ENCODE results near the gene RABEPK.
"Not testable (repeated sequence)": the region's sequence is repeated elsewhere in the genome, so short reads cannot be mapped to it uniquely, and the experiment has no call there.

Gene RABEPK

DNA sequence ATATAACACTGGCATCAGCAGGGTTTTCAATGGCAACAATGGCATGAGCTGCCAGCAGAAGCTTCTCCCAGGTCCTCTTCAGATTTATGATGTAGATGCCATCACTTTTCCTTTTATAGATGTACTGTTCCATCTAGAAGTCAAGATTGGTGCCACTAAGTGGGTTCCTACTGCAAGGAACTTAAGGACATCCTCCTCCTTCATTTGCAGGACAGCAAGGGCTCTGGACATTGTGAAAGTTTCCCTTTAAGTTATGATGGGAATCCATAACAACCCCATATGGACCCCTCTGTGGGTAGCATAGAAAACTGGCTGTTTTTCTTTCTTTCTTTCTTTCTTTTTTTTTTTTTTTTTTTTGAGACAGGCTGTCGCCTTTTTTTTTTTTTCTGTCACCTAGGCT is 4.8 kb upstream of the RABEPK start:
- DNase-seq (ENCODE audit: low read depth in 2 of 2) = not testable (repeated sequence)

DNA sequence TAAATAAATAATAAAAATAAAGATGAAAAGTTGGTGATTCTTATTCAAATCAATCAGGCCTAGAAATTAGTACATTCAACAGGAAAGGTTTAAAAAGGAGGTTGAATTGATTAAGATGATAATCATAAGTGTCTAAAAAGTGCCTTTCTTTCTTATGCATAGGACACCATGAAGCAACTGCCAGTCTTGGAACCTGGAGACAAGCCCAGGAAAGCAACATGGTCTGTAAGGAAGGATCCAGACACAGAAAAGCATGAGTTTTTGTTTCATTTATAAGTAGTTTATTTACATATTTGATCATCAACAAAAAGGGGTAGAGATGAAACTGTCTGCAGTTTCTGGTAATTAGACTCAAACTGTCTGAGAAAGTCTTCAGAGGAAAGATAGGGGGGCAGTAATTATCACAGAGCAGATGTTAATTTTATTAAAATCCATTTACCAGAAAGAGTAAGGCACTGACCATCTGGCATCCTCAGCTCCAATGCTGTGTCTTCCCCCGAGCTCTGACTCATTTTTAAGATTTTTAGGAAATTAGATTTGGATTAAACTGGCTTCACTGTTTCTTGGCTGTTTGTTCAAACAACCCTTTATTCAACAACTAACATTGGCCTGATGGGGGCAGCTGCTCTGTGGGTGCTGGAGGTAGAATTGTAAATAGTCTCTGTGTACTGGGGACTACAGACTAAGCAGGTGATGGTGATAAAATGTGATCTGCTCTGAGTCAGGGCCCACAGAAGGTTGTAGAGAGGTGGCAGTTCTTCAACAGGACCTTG is 2.7 kb downstream of the RABEPK start:
- DNase-seq (ENCODE audit: low read depth in 2 of 2) = no peak

DNA sequence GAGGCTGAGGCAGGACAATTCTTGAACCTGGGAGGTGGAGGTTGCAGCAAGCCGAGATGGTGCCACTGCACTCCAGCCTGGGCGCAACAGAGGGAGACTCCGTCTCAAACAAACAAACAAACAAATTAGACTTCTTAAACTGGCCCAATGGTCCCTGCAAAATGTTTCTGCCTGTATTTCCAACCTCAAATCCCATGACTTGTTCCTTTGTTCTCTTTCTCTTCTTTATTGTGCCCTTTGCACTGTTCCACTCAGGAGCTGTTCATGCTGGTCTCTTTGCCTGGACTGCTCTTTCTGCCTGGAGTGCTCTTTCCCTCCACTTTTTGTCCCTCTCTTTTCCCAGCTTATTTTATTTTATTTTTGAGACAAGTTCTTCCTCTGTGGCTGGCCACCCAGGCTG is 4.1 kb downstream of the RABEPK start:
- DNase-seq (ENCODE audit: low read depth in 2 of 2) = no peak

DNA sequence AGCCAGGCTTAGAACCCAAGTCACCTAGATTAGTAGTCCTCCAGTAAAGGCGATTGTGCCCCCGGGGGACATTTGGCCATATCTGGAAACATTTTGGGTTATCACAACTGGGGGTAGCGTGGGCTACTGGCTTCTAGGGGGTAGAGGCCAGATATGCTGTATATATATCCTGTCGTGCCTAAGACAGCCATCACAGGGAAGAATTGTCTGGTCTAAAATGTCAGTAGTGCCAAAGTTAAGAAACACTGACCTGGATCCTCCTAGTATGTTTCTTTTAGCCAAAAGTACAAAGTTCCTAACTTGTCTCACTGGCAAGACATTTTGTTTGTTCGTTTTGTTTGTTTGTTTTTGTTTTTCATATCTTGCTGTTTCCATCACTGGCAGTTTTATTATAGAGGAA is 13.8 kb downstream of the RABEPK start:
- no peak for DNase-seq (ENCODE audit: low read depth in 2 of 2)

DNA sequence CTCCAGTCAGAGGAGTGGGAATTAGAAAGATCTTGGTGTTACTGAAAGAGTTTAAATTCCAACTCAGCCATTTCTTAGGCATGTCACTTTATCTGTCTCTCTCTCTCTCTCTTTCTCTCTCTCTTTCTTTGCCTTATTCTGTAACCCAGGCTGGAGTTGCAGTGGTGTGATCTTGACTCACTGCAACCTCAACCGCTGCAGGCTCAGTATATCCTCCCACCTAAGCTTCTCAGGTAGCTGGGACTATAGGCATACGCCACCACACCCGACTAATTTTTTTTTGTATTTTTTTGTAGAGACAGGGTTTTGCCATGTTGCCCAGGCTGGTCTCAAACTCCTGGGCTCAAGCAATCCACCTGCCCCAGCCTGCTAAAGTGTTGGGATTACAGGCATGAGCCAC is 18.3 kb downstream of the RABEPK start:
- no peak for DNase-seq (ENCODE audit: low read depth in 2 of 2)

DNA sequence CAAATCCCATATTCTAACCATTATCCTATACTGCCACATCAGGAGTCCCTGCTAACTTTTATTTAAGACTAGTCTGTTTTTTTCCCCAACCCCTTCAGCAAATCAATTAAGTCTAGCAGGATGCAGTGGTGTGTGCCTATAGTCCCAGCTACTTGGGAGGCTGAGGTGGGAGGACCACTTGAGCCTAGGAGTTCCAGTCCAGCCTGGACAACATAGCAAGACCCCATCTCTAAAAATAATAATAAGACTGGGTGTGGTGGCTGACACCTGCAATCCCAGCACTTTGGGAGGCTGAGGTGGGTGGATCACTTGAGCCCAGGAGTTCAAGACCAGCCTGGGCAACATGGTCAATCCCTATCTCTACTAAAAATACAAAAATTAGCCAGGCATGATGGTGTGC is 24.5 kb downstream of the RABEPK start:
- DNase-seq (ENCODE audit: low read depth in 2 of 2) = not testable (repeated sequence)

DNA sequence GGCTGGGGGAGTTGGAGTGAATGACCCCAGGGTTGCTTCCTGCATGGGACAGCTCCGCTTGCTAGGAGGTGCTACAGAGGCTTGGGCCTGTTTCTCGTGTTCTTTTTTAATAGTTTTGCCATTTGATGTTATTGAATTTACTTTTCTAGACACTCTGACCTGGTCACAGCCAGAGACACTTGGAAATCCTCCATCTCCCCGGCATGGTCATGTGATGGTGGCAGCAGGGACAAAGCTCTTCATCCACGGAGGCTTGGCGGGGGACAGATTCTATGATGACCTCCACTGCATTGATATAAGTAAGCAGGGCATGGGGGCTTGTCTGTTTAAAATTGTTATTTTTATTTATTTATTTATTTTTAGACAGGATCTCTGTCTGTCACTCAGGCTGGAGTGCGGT is 27.4 kb downstream of the RABEPK start:
- DNase-seq (ENCODE audit: low read depth in 2 of 2) = no peak

DNA sequence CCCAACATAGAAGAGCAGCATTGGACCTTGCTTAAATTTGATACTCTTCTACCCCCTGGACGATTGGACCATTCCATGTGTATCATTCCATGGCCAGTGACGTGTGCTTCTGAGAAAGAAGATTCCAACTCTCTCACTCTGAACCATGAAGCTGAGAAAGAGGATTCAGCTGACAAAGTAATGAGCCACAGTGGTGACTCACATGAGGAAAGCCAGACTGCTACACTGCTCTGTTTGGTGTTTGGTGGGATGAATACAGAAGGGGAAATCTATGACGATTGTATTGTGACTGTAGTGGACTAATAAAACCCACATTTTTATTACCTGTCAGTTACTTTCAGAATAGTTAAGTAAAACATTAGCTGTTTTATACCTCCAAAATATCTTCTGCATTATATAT is 33.3 kb downstream of the RABEPK start:
- no peak for DNase-seq (ENCODE audit: low read depth in 2 of 2)

DNA sequence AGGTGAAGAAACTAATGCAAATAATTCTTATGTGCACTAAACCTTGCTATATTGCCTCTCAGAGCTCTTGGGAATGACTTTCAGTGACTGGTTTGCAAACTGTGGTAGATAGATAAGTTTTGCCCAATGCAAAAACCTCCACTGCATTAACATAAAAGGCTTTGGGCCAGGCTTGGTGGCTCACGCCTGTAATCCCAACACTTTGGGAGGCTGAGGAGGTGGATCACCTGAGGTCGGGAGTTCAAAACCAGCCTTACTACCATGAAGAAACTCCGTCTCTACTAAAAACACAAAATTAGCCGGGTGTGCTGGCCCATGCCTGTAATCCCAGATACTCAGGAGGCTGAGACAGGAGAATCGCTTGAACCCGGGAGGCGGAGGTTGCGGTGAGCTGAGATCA is 33.8 kb downstream of the RABEPK start:
- DNase-seq (ENCODE audit: low read depth in 2 of 2) = not testable (repeated sequence)

DNA sequence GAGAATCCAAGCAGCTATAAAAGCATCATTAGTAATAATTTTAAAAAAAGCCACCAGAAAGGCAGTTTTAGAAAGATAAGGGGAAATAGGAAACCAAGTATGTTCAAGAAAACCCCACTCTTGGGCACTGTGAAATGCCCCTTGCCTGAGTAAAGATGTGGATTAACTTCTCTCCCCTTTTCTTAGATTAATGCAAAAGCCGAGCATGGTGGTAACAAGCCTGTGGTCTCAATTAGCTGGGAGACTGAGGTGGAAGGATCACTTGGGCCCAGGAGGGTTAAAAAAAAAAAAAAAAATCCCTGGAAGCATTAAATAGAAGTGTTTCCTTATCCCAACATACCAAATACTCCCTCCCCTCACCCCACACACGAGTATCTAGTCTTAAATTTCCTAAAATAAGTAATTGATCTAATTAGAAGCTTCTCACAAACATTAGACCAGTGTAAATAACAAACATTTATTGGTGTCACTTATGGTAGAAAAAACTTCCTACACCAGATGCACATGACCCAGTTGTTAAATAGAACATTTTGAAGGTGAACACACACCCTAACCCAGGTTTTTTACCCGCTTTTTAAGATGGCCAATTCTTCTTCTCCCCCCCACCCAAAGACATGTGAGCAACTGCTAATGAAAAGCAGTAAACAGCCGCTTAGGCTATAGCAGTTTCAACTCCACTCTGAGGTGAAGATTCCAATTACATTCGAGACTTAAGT is 35.6 kb downstream of the RABEPK start:
- no peak for DNase-seq (ENCODE audit: low read depth in 2 of 2)

DNA sequence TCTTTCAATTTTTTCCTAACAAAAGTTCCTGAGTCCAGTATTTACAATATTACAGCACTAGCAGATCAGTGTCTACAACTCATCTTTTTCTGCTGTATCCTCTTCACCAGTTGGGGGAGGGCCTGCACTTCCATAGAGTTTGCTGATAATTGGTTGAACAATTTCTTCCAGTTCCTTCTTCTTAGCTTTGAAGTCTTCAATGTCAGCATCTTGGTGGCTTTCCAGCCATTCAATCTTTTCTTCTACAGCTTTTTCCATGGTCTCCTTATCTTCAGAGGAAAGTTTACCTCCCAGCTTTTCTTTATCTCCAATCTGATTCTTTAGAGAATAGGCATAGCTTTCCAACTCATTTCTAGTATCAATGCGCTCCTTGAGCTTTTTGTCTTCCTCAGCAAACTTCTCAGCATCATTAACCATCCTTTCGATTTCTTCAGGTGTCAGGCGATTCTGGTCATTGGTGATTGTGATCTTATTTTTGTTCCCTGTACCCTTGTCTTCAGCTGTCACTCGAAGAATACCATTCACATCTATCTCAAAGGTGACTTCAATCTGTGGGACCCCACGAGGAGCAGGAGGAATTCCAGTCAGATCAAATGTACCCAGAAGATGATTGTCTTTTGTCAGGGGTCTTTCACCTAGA is 36.3 kb downstream of the RABEPK start:
- not testable (repeated sequence) for DNase-seq (ENCODE audit: low read depth in 2 of 2)

DNA sequence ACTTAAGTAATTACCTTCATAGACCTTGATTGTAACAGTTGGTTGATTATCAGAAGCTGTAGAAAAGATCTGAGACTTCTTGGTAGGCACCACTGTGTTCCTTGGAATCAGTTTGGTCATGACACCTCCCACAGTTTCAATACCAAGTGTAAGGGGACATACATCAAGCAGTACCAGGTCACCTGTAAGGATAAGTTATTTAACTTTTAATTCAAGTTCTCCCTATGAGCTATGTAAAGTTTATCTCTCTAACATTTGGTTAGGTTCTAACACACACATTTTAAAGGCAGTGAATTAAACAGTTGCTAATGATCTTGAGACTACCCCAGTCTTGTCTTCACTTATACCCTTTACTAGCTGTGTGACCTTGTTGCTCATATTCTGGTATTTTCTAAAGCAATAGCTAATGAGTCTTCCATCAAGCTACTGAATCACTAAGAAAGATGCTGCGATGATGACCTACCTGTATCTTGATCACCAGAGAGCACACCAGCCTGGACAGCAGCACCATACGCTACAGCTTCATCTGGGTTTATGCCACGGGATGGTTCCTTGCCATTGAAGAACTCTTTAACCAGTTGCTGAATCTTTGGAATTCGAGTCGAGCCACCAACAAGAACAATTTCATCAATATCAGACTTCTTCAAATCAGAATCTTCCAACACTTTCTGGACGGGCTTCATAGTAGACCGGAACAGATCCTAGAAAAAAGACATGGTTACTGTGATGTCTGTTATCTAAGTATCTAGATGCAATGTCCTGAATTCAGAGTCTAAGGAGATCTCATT is 38.0 kb downstream of the RABEPK start:
- DNase-seq (ENCODE audit: low read depth in 2 of 2) = no peak

DNA sequence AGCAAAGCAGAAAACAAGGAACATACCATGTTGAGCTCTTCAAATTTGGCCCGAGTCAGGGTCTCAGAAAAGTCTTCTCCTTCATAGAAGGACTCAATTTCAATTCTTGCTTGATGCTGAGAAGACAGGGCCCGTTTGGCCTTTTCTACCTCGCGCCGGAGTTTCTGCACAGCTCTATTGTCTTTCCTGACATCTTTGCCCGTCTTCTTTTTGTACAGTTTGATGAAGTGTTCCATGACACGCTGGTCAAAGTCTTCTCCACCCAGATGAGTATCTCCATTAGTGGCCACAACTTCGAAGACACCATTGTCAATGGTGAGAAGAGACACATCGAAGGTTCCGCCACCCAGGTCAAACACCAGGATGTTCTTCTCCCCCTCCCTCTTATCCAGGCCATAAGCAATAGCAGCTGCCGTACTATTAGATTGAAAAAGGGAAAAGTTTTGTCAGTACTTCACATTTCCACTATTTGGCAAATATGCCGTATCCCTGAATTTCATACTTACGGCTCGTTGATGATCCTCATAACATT is 38.6 kb downstream of the RABEPK start:
- DNase-seq (ENCODE audit: low read depth in 2 of 2) = no peak

DNA sequence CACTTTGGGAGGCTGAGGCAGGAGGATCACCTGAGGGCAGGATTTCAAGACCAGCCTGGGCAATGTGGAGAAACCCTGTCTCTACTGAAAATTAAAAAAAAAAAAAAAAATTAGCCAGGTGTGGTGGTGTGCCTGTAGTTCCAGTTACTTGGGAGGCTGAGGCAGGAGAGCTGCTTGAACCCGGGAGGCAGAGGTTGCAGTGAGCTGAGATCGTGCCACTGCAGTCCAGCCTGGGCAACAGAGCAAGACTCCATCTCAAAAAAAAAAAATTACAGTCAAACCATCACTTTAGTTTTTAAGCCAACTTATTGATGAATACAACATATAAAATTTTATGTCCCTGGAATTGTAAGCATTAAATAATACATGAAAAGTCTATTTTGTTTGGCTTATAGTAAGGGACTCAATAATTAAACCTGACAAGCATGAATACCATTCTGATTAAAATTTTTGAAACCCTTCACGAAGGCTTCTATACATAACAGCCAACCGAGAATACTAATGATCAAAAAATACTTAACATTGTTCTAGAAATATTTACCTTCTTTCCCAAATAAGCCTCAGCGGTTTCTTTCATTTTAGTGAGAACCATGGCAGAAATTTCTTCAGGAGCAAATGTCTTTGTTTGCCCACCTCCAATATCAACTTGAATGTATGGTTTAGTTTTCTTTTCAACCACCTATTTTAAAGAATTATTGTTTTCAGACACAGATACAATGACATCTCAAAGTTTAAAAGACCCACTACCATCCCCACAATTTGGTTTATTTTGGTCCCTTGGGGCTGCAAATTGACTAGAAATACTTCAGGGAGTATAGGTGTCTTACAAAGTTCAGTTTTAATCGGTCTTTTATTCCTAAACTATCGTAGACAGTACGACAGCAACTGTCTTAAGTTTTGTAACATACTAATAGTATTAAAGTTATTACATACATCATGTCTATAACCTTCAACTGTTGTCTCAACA is 39.6 kb downstream of the RABEPK start:
- no peak for DNase-seq (ENCODE audit: low read depth in 2 of 2)

DNA sequence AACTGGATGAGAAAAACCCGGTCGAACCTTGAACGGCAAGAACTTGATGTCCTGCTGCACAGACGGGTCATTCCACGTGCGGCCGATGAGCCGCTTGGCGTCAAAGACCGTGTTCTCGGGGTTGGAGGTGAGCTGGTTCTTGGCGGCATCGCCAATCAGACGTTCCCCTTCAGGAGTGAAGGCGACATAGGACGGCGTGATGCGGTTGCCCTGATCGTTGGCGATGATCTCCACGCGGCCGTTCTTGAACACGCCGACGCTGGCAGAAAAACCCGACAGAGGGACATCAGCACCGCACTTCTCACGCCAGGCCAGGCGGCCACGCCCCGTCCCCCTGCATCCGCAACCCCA is 40.3 kb downstream of the RABEPK start:
- peak in 1 of 2 donors; percentile 35 for DNase-seq (ENCODE audit: low read depth in 2 of 2)

DNA sequence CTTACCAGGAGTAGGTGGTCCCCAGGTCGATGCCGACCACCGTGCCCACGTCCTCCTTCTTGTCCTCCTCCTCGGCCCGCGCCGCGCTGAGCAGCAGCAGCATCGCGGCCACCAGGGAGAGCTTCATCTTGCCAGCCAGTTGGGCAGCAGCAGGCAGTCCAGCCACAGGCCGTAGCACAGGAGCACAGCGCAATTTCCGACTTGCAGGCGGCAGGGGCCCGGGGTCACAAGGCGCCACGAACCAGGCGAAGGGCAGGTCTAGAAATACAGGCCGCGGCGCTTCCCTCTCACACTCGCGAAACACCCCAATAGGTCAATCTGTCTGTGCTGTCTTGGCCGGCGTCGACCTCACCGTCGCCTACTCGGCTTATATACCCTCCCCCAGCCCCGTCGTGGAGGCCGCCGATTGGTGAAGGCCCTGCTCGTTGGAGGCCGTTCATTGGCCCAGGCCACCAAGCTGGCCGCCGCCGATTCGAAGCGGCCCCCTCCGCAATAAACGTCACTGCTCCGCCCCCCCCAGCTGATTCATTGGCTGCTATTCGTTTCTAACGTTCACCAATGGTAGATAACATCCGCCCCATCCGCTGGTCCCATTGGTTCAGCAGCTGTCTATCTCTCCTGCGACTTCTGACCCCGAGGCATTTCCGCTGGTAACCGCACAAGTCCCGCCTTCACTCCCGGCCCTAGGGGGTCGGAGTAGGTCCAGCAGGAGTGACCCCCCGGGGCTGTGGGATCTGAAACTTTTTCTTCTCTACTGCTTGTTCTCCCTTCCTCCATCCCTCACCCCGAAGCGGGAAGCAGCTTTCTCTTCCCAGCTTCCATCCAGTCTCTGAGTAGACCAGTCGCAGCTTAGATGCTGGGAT is 40.9 kb downstream of the RABEPK start, which contains the start of gene HSPA5:
TSS of gene HSPA5 (minus strand) at position 344 of the 863 bp plus-strand sequence. CDS start at position 127, 217 bp downstream.
- peak; percentile 97 to 99 for DNase-seq (ENCODE audit: low read depth in 2 of 2)

DNA sequence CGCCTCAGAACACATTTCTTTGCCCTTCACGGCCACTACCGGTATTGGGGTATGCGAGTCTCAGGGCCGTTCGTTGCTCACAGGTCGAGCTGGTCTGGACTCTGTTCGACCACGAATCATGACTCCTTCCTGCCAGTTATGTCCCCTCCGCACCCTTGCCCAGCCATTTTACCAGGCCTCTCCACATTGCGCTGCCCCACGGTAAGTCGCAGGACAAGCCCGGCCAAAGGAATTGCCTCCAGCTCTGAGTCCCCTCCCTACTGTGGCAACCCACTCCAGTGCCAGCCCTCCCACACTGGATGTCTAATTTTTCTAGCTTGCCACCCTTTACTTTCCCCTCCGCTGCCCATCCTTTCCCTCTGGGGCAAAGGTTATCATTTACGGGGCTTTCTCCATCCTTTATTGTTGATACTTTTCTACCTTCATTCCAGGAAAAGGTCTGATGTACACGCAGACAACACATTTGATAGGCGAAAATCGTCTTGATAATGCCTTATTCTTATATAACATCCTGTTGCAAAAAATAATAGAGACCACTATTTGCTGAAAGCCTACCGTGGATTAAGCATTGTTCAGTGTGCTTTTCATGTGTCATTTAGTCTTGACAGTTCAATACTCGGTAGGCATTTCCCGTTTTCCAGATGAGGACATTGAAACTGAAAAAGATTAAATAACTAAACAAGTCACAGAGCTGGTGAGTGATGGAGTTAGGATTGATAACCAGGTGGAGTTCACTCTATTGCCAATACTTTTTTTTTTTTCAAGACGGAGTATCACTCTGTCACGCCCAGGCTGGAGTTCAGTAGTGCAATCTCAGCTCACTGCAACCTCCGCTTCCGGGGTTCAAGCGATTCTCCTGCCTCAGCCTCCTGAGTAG is 41.8 kb downstream of the RABEPK start:
- DNase-seq (ENCODE audit: low read depth in 2 of 2) = peak in 1 of 2 donors; percentile 15

DNA sequence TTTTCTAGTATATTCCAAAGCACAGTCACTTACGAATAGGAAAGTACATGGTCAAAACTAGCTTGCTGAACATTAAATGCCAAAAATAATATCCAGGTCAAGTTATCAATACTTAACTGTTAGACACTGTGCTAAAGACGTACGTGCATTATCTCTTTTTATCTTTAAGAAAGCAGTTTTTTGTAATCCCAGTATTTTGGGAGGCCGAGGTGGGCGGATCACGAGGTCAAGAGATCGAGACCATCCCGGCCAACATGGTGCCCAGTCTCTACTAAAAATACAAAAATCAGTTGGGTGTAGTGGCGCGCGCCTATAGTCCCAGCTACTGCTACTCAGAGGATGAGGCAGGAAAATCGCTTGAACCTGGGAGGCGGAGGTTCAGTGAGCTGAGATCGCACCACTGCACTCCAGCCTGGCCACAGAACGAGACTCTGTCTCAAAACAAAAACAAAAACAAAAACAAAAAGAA is 43.5 kb downstream of the RABEPK start:
- DNase-seq (ENCODE audit: low read depth in 2 of 2) = no peak

All from stimulated activated CD4-positive, alpha-beta T cell treated with anti-CD3 and anti-CD28 coated beads, Interleukin-1b, Interleukin-23, amount 100 ng/mL, for 4 hours (primary cell).